SK-N-SH treated with all-trans-retinoic acid at 6 μM for 48 hours (cell line): ENCODE data around the gene SIPA1L2.

Experiments
- ATAC-seq: fragments of 200-7000 bp; cut with Tn5 transposase; 3 replicates; pipeline ENCODE4 v1.9.1; 2020; ENCODE audit warnings: mild to moderate bottlenecking, moderate library complexity
- ARNTL ChIP-seq: fragments of 450-650 bp; formaldehyde crosslinking; IDR thresholded peaks from 2 replicates; pipeline ENCODE4 v1.5.0; 2020; ENCODE audit warnings: low read depth, mild to moderate bottlenecking, moderate library complexity, borderline replicate concordance
- CREB5 ChIP-seq: fragments of 250-450 bp; sonication (Bioruptor Pico); IDR thresholded peaks from 2 replicates; pipeline ENCODE4 v1.5.1; 2020; ENCODE audit warnings: low read depth, mild to moderate bottlenecking, moderate library complexity
- ESRRG ChIP-seq: fragments of 250-450 bp; sonication (Bioruptor Pico); IDR thresholded peaks from 2 replicates; pipeline ENCODE4 v1.6.1; 2021; ENCODE audit warnings: mild to moderate bottlenecking
- GLIS3 ChIP-seq: fragments of 250-450 bp; sonication (Bioruptor Pico); IDR thresholded peaks from 2 replicates; pipeline ENCODE4 v1.5.0; 2020; ENCODE audit warnings: mild to moderate bottlenecking, moderate library complexity
- ISL1 ChIP-seq: fragments of 250-450 bp; sonication (Bioruptor Pico); IDR thresholded peaks from 2 replicates; pipeline ENCODE4 v2.1.2; 2022; ENCODE audit warnings: mild to moderate bottlenecking, moderate library complexity
- OSR1 ChIP-seq: fragments of 250-450 bp; sonication (Bioruptor Pico); IDR thresholded peaks from 2 replicates; pipeline ENCODE4 v1.8.0; 2022; ENCODE audit warnings: moderate library complexity, mild to moderate bottlenecking, inconsistent platforms
- PPARA ChIP-seq: fragments of 250-450 bp; sonication (Bioruptor Pico); IDR thresholded peaks from 2 replicates; pipeline ENCODE4 v1.5.0; 2020; ENCODE audit warnings: mild to moderate bottlenecking, borderline replicate concordance
- RARB ChIP-seq: fragments of 250-450 bp; sonication (Bioruptor Pico); IDR thresholded peaks from 2 replicates; pipeline ENCODE4 v1.8.0; 2021; ENCODE audit warnings: mild to moderate bottlenecking, moderate library complexity
- SNAI2 ChIP-seq: fragments of 250-450 bp; sonication (Bioruptor Pico); IDR thresholded peaks from 2 replicates; pipeline ENCODE4 v1.5.0; 2020; ENCODE audit warnings: mild to moderate bottlenecking, moderate library complexity
- TCF4 ChIP-seq: fragments of 250-450 bp; sonication (Bioruptor Pico); IDR thresholded peaks from 2 replicates; pipeline ENCODE4 v1.8.0; 2021; ENCODE audit warnings: mild to moderate bottlenecking, moderate library complexity, borderline replicate concordance
- TOX ChIP-seq: fragments of 250-450 bp; sonication (Bioruptor Pico); IDR thresholded peaks from 2 replicates; pipeline ENCODE4 v1.8.0; 2021; ENCODE audit warnings: mild to moderate bottlenecking, moderate library complexity, borderline replicate concordance
- ZC3H10 ChIP-seq: fragments of 250-450 bp; sonication (Bioruptor Pico); IDR thresholded peaks from 2 replicates; pipeline ENCODE4 v1.5.1; 2021; ENCODE audit warnings: mild to moderate bottlenecking, moderate library complexity
- ZFP3 ChIP-seq: fragments of 250-450 bp; sonication (Bioruptor Pico); IDR thresholded peaks from 2 replicates; pipeline ENCODE4 v1.5.0; 2020; ENCODE audit warnings: mild to moderate bottlenecking, moderate library complexity
- ZFP30 ChIP-seq: fragments of 450-650 bp; formaldehyde crosslinking; IDR thresholded peaks from 2 replicates; pipeline ENCODE4 v1.5.0; 2022; ENCODE audit warnings: mild to moderate bottlenecking, moderate library complexity
- ZNF565 ChIP-seq: fragments of 450-650 bp; formaldehyde crosslinking; conservative IDR thresholded peaks from 2 replicates; pipeline ENCODE4 v1.5.0; 2020; ENCODE audit warnings: low read depth, mild to moderate bottlenecking, moderate library complexity
- ZNF70 ChIP-seq: fragments of 450-650 bp; formaldehyde crosslinking; IDR thresholded peaks from 2 replicates; pipeline ENCODE4 v1.5.0; 2020; ENCODE audit warnings: mild to moderate bottlenecking, moderate library complexity
- ZNF8 ChIP-seq: fragments of 450-650 bp; formaldehyde crosslinking; IDR thresholded peaks from 2 replicates; pipeline ENCODE4 v1.5.0; 2020; ENCODE audit warnings: mild to moderate bottlenecking, moderate library complexity
- TF ChIP-seq, protein P1 (sequence below): fragments of 250-450 bp; sonication (Bioruptor Pico); IDR thresholded peaks from 2 replicates; pipeline ENCODE4 v1.8.0; 2020; ENCODE audit warnings: mild to moderate bottlenecking, moderate library complexity, borderline replicate concordance
- TF ChIP-seq, protein P2 (sequence below): fragments of 250-450 bp; sonication (Bioruptor Pico); IDR thresholded peaks from 2 replicates; pipeline ENCODE4 v1.5.0; 2020; ENCODE audit warnings: mild to moderate bottlenecking, moderate library complexity
- TF ChIP-seq, protein P3 (sequence below): fragments of 250-450 bp; sonication (Bioruptor Pico); IDR thresholded peaks from 2 replicates; pipeline ENCODE4 v1.5.1; 2021; ENCODE audit warnings: mild to moderate bottlenecking, moderate library complexity

SIPA1L2 gene

GRCh38 chr1:232602622-232603021, 27.3 kb downstream of the SIPA1L2 start:
- ATAC-seq: no peak
- TF ChIP-seq ZNF8 (CRISPR knock-in tag) (no peak), ZNF70 (CRISPR knock-in tag) (no peak), ZNF565 (CRISPR knock-in tag) (no peak), GLIS3 (CRISPR knock-in tag) (no peak)
- TF ChIP-seq, protein P1, sequence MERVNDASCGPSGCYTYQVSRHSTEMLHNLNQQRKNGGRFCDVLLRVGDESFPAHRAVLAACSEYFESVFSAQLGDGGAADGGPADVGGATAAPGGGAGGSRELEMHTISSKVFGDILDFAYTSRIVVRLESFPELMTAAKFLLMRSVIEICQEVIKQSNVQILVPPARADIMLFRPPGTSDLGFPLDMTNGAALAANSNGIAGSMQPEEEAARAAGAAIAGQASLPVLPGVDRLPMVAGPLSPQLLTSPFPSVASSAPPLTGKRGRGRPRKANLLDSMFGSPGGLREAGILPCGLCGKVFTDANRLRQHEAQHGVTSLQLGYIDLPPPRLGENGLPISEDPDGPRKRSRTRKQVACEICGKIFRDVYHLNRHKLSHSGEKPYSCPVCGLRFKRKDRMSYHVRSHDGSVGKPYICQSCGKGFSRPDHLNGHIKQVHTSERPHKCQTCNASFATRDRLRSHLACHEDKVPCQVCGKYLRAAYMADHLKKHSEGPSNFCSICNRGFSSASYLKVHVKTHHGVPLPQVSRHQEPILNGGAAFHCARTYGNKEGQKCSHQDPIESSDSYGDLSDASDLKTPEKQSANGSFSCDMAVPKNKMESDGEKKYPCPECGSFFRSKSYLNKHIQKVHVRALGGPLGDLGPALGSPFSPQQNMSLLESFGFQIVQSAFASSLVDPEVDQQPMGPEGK: no peak

GRCh38 chr1:232600424-232601258, 29.3 kb downstream of the SIPA1L2 start:
- TF ChIP-seq ZNF565 (CRISPR knock-in tag) (no peak), ARNTL (CRISPR knock-in tag) (no peak), ESRRG (CRISPR knock-in tag) (no peak), SNAI2 (CRISPR knock-in tag) (no peak), TOX (CRISPR knock-in tag) (no peak), CREB5 (no peak), ISL1 (CRISPR knock-in tag) (no peak), TCF4 (CRISPR knock-in tag) (no peak), ZFP30 (CRISPR knock-in tag) (no peak), RARB (CRISPR knock-in tag) (no peak), ZNF8 (CRISPR knock-in tag) (no peak), ZFP3 (CRISPR knock-in tag) (no peak), GLIS3 (CRISPR knock-in tag) (no peak)
- TF ChIP-seq, protein P2, sequence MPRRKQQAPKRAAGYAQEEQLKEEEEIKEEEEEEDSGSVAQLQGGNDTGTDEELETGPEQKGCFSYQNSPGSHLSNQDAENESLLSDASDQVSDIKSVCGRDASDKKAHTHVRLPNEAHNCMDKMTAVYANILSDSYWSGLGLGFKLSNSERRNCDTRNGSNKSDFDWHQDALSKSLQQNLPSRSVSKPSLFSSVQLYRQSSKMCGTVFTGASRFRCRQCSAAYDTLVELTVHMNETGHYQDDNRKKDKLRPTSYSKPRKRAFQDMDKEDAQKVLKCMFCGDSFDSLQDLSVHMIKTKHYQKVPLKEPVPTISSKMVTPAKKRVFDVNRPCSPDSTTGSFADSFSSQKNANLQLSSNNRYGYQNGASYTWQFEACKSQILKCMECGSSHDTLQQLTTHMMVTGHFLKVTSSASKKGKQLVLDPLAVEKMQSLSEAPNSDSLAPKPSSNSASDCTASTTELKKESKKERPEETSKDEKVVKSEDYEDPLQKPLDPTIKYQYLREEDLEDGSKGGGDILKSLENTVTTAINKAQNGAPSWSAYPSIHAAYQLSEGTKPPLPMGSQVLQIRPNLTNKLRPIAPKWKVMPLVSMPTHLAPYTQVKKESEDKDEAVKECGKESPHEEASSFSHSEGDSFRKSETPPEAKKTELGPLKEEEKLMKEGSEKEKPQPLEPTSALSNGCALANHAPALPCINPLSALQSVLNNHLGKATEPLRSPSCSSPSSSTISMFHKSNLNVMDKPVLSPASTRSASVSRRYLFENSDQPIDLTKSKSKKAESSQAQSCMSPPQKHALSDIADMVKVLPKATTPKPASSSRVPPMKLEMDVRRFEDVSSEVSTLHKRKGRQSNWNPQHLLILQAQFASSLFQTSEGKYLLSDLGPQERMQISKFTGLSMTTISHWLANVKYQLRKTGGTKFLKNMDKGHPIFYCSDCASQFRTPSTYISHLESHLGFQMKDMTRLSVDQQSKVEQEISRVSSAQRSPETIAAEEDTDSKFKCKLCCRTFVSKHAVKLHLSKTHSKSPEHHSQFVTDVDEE (CRISPR knock-in tag): no peak
- no peak for ATAC-seq

- ATAC-seq: peak; percentile 50
- no peak for TF ChIP-seq ESRRG (CRISPR knock-in tag)
- TF ChIP-seq, protein P2 (CRISPR knock-in tag): no peak
Measured at GRCh38 chr1:232599178-232600041, 30.5 kb downstream of the SIPA1L2 start.

- no peak for ATAC-seq
- TF ChIP-seq PPARA (CRISPR knock-in tag) (no peak), CREB5 (no peak), ZFP3 (CRISPR knock-in tag) (no peak), OSR1 (CRISPR knock-in tag) (no peak), ISL1 (CRISPR knock-in tag) (no peak), ESRRG (CRISPR knock-in tag) (no peak), ZC3H10 (no peak), GLIS3 (CRISPR knock-in tag) (no peak)
- TF ChIP-seq, protein P3, sequence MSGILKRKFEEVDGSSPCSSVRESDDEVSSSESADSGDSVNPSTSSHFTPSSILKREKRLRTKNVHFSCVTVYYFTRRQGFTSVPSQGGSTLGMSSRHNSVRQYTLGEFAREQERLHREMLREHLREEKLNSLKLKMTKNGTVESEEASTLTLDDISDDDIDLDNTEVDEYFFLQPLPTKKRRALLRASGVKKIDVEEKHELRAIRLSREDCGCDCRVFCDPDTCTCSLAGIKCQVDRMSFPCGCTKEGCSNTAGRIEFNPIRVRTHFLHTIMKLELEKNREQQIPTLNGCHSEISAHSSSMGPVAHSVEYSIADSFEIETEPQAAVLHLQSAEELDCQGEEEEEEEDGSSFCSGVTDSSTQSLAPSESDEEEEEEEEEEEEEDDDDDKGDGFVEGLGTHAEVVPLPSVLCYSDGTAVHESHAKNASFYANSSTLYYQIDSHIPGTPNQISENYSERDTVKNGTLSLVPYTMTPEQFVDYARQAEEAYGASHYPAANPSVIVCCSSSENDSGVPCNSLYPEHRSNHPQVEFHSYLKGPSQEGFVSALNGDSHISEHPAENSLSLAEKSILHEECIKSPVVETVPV (CRISPR knock-in tag): no peak
Measured at GRCh38 chr1:232598837-232599177, 31.1 kb downstream of the SIPA1L2 start.
